ENCODE measurements around the gene FADD.
"Not testable (repeated sequence)": the region's sequence is repeated elsewhere in the genome, so short reads cannot be mapped to it uniquely, and the experiment has no call there.

The FADD gene

GRCh38 chr11:70205049-70205725, 2.1 kb downstream of the FADD start:
- DNase-seq: no peak

- DNase-seq: no peak
These were observed 2.7 kb downstream of the FADD start for GRCh38 chr11:70205766-70206165.

DNA sequence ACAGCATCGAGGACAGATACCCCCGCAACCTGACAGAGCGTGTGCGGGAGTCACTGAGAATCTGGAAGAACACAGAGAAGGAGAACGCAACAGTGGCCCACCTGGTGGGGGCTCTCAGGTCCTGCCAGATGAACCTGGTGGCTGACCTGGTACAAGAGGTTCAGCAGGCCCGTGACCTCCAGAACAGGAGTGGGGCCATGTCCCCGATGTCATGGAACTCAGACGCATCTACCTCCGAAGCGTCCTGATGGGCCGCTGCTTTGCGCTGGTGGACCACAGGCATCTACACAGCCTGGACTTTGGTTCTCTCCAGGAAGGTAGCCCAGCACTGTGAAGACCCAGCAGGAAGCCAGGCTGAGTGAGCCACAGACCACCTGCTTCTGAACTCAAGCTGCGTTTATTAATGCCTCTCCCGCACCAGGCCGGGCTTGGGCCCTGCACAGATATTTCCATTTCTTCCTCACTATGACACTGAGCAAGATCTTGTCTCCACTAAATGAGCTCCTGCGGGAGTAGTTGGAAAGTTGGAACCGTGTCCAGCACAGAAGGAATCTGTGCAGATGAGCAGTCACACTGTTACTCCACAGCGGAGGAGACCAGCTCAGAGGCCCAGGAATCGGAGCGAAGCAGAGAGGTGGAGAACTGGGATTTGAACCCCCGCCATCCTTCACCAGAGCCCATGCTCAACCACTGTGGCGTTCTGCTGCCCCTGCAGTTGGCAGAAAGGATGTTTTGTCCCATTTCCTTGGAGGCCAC, 3.3 kb downstream of the FADD start:
- DNase-seq: no peak

- no peak for DNase-seq
These were observed 3.9 kb downstream of the FADD start for GRCh38 chr11:70206982-70207376.

- DNase-seq: no peak
These were observed 4.5 kb downstream of the FADD start for GRCh38 chr11:70207531-70208131.

GRCh38 chr11:70209391-70209912, 6.4 kb downstream of the FADD start:
- no peak for DNase-seq

DNA sequence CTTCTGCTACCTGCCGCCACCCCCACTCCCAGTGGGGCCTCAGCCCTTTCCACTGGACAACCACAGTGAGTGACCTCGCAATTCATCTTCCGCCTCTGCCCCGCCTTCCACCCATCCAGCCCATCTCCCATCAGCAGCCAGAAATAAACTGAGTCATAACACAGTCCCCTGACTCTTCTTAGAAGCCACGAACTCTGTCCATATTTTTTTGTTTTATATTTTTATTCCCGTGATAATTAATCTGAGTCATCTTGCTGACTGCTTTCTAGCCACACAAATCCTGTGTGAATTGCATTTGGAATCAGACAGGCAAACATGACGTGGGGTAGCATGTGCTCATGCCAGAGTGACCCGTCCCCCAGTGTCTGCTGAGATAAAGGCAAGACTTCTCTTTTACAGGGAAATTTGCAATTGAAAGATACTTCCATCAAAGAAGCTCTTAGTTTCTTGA, 7.0 kb downstream of the FADD start:
- no peak for DNase-seq

DNA sequence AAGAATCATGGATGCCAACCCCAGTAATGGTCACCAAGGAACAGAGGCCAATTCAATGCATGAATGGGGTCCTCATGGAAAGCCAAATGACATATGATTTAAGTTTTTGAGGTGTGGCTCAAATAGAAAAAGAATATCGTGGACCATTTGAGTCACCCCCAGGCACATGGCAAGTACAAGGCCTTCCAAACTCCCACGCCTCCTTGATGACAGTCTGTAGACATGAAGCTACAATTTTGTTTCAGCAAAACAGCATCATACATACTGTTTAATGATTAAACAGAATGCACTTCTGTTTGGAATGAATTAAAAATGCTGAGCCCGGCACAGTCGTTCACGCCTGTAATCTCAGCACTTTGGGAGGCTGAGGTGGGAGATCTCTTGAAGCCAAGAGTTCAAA, 7.4 kb downstream of the FADD start:
- DNase-seq: no peak

GRCh38 chr11:70212227-70212811, 9.2 kb downstream of the FADD start:
- DNase-seq: no peak

- not testable (repeated sequence) for DNase-seq
These were observed 14.3 kb downstream of the FADD start for GRCh38 chr11:70217388-70217787.

GRCh38 chr11:70218076-70218475, 15.0 kb downstream of the FADD start:
- DNase-seq: not testable (repeated sequence)

- peak in 1 of 2 donors; percentile 21 for DNase-seq
These were observed 17.0 kb downstream of the FADD start for GRCh38 chr11:70220136-70220535.

GRCh38 chr11:70220920-70221319, 17.8 kb downstream of the FADD start:
- no peak for DNase-seq

DNA sequence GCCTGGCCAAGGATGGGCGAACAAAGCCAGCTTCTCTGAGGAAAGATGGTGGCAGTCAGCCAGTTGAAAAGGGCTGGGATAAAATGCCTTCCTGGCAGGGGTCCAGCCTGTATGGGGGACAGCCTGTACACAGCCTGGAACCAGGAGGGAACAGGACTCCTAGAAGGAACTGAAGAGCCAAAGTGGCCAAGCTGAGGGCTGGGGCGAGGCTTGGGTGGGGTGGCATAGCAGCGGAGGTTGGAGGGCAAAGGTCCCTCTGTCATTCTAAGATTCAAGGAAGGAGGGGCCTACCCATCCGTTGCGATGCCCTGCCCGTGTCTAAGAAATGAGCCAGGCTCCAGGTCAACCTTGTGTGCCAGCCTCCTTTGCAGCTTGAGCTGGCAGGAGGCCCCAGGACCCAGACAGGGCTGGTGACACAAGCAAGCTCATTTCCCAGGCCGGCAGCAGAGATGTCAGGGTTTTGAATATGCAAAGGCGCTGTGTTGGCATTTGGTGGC, 22.6 kb downstream of the FADD start:
- DNase-seq: no peak

DNA sequence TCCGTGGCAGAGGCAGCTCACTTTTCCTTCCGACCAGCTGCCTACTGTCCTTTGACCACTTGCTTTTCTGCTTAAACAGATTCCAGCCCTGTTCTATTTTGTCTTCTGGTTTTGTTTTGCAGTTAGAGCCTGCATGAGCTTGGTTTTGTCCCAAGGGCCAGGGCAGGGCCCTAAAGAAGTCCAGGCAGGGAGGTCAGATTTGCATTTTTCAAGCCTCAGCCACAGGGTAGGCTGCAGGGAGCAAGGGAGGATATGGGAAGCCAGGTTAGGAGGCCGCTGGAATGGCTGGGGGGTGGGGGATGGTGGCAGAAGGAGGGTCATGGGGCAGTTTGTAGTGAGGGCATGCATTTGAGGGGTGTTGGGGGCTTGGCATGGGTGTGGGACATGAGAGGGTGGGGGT, 23.1 kb downstream of the FADD start:
- DNase-seq: no peak

- no peak for DNase-seq
These were observed 23.9 kb downstream of the FADD start for GRCh38 chr11:70226967-70227366.

DNA sequence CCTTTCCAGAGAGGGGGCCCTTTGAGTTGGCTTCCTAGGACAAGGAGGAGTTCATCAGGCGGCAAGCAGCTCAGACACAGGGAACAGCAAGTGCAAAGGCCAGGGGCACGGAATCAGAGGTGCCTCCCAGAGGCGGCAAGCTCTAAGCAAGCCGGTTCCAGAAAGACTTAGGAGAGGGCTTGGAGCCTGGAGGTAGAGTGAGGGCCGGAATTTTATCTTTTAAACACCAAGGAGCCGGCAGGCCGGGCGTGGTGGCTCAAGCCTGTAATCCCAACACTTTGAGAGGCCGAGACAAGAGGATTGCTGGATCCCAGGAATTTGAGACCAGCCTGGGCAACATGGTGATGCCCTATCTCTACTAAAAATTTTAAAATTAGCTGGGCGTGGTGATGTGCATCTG, 26.6 kb downstream of the FADD start:
- no peak for DNase-seq

GRCh38 chr11:70230151-70230839, 27.2 kb downstream of the FADD start:
- DNase-seq: no peak

DNA sequence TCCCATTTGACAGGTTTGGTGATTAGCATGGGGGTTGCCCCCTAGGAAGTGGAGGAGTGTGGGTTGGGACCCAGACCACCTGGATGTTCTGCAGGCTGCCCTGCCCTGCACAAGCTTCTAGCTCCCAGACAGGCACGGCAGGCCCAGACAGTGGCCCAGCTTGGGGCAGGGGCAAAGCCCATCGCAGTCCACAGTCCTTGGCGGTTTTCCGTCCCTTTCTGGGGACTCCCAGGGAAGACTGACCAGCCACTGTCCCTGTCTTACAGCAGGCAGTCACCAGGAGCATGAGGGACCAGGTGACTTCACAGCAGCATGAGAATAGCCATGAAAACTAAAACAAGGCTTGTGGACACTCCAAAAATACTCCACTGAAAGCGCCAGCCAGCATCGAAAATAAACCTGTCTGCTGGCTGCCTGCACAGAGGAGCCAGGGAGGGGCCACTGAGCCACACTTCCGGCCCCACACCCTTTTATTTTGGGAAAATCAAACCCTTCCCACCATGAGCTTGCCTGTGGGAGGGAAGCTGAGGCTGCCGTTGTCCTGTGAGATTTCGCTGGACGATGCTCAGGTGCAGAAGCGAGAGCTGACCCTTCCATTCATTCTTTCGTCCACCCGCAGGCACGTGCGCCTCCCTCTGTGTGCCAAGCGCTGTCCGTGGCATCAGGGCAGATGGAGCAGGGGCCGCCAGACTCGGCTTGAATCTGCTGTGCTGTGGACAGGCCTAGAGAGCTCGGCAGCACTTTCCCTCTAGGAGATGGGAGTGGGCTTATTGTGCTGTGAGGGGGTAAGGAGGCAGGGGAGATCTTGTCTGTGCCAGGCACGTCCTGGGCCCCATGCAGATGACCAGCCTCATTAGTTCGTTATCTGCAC, 28.0 kb downstream of the FADD start:
- DNase-seq: no peak

GRCh38 chr11:70233034-70233433, 29.9 kb downstream of the FADD start:
- DNase-seq: no peak

- DNase-seq: no peak
These were observed 30.4 kb downstream of the FADD start for GRCh38 chr11:70233511-70233934.

Measured in inflammatory macrophage (primary cell).